Activated CD4-positive, alpha-beta T cell treated with anti-CD3 and anti-CD28 coated beads for 4 hours (primary cell): ENCODE results near the gene CRTC1.
"Not testable (repeated sequence)": the region's sequence is repeated elsewhere in the genome, so short reads cannot be mapped to it uniquely, and the experiment has no call there.

Experiments
- DNase-seq, 2 donors: peaks; one replicate each; pipeline ENCODE4 v3.0.0-alpha.2; 2020

The CRTC1 gene

GRCh38 chr19:18670312-18670711, 13.2 kb upstream of the CRTC1 start:
- DNase-seq = no peak

- DNase-seq = no peak
Observed at GRCh38 chr19:18671303-18672043, 12.0 kb upstream of the CRTC1 start.

- no peak for DNase-seq
Observed at GRCh38 chr19:18672044-18672451, 11.4 kb upstream of the CRTC1 start.

- no peak for DNase-seq
Observed at GRCh38 chr19:18672606-18673337, 10.7 kb upstream of the CRTC1 start.

- no peak for DNase-seq
Observed at GRCh38 chr19:18674616-18675015, 8.9 kb upstream of the CRTC1 start.

GRCh38 chr19:18675779-18676178, 7.7 kb upstream of the CRTC1 start:
- DNase-seq = peak; percentile 15 to 38

- DNase-seq = no peak
Observed at GRCh38 chr19:18676692-18677091, 6.8 kb upstream of the CRTC1 start.

- no peak for DNase-seq
Observed at GRCh38 chr19:18677156-18677555, 6.3 kb upstream of the CRTC1 start.

GRCh38 chr19:18680148-18680547, 3.3 kb upstream of the CRTC1 start:
- DNase-seq = not testable (repeated sequence)

- DNase-seq = no peak
Observed at GRCh38 chr19:18682807-18683108, 722 bp upstream of the CRTC1 start.

GRCh38 chr19:18683958-18684641, 620 bp downstream of the CRTC1 start:
- DNase-seq = no peak

GRCh38 chr19:18684642-18684993, 1.1 kb downstream of the CRTC1 start:
- no peak for DNase-seq

GRCh38 chr19:18685597-18686190, 2.2 kb downstream of the CRTC1 start:
- DNase-seq = no peak

GRCh38 chr19:18687740-18688465, 4.4 kb downstream of the CRTC1 start:
- DNase-seq = no peak

- no peak for DNase-seq
Observed at GRCh38 chr19:18696023-18696422, 12.5 kb downstream of the CRTC1 start.

GRCh38 chr19:18697680-18698079, 14.2 kb downstream of the CRTC1 start:
- no peak for DNase-seq

- DNase-seq = no peak
Observed at GRCh38 chr19:18698321-18699167, 15.1 kb downstream of the CRTC1 start.

GRCh38 chr19:18699403-18700054, 16.0 kb downstream of the CRTC1 start:
- no peak for DNase-seq

GRCh38 chr19:18700501-18701249, 17.2 kb downstream of the CRTC1 start:
- DNase-seq = peak; percentile 67 to 68

- DNase-seq = no peak
Observed at GRCh38 chr19:18701250-18701608, 17.7 kb downstream of the CRTC1 start.

GRCh38 chr19:18704054-18704453, 20.6 kb downstream of the CRTC1 start:
- no peak for DNase-seq
